WTC11 (cell line): ENCODE results near the gene MAP4K3.
"Not testable (repeated sequence)": the region's sequence is repeated elsewhere in the genome, so short reads cannot be mapped to it uniquely, and the experiment has no call there.

Source experiments
- CREM ChIP-seq: sonication (generic); formaldehyde crosslinking; IDR thresholded peaks from 2 replicates; pipeline ENCODE4 v1.8.1; 2022; ENCODE audit warnings: mild to moderate bottlenecking, missing genetic modification reagents, moderate library complexity
- GRHL2 ChIP-seq: fragments of 250-450 bp; sonication (Bioruptor Pico); IDR thresholded peaks from 2 replicates; pipeline ENCODE4 v1.8.0; 2022; ENCODE audit warnings: mild to moderate bottlenecking, moderate library complexity; ENCODE audit not compliant: insufficient replicate concordance, severe bottlenecking
- IRF2 ChIP-seq: sonication (generic); formaldehyde crosslinking; IDR thresholded peaks from 2 replicates; pipeline ENCODE4 v1.8.0; 2022; ENCODE audit warnings: low read depth, missing genetic modification reagents, borderline replicate concordance
- NR1H2 ChIP-seq: sonication (generic); formaldehyde crosslinking; IDR thresholded peaks from 2 replicates; pipeline ENCODE4 v1.9.0; 2021; ENCODE audit warnings: mild to moderate bottlenecking, moderate library complexity, missing genetic modification reagents
- SP1 ChIP-seq: sonication (generic); formaldehyde crosslinking; conservative IDR thresholded peaks from 2 replicates; pipeline ENCODE4 v1.8.1; 2022; ENCODE audit warnings: missing genetic modification reagents
- ZBTB21 ChIP-seq: sonication (generic); formaldehyde crosslinking; IDR thresholded peaks from 2 replicates; pipeline ENCODE4 v1.8.1; 2023; ENCODE audit warnings: mild to moderate bottlenecking, missing genetic modification reagents, borderline replicate concordance
- ZNF317 ChIP-seq: sonication (generic); formaldehyde crosslinking; IDR thresholded peaks from 2 replicates; pipeline ENCODE4 v1.8.1; 2023; ENCODE audit warnings: low read depth, mild to moderate bottlenecking, moderate library complexity, missing genetic modification reagents, borderline replicate concordance
- ZNF396 ChIP-seq: fragments of 250-450 bp; sonication (Bioruptor Pico); IDR thresholded peaks from 2 replicates; pipeline ENCODE4 v1.8.0; 2021; ENCODE audit warnings: mild to moderate bottlenecking, moderate library complexity, borderline replicate concordance
- TF ChIP-seq, protein P1 (sequence below): fragments of 200-600 bp; IDR thresholded peaks from 2 replicates; pipeline ENCODE4 v1.8.0; 2022; ENCODE audit warnings: antibody characterized with exemption
- TF ChIP-seq, protein P2 (sequence below): sonication (generic); formaldehyde crosslinking; IDR thresholded peaks from 2 replicates; pipeline ENCODE4 v1.8.0; 2022; ENCODE audit warnings: mild to moderate bottlenecking, missing genetic modification reagents

DNA sequence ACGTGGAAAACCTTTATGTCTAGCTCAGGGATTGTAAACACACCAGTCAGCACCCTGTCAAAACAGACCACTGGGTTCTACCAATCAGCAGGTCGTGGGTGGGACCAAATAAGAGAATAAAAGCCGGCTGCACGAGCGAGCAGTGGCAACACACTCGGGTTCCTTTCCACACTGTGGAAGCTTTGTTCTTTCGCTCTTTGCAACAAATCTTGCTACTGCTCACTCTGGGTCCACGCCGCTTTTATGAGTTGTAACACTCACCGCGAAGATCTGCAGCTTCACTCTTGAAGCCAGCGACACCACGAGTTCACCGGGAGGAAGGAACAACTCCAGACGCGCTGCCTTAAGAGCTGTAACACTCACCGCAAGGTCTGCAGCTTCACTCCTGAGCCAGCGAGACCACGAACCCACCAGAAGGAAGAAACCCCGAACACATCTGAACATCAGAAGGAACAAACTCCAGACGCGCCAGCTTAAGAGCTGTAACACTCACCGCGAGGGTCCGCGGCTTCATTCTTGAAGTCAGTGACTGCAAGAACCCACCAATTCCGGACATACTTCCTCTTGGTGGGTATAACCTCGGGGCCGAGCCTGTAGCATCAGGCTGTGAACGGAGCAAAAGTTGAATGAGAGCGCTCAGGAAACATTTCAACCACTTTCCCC is 192.0 kb downstream of the MAP4K3 start:
- TF ChIP-seq, protein P1, sequence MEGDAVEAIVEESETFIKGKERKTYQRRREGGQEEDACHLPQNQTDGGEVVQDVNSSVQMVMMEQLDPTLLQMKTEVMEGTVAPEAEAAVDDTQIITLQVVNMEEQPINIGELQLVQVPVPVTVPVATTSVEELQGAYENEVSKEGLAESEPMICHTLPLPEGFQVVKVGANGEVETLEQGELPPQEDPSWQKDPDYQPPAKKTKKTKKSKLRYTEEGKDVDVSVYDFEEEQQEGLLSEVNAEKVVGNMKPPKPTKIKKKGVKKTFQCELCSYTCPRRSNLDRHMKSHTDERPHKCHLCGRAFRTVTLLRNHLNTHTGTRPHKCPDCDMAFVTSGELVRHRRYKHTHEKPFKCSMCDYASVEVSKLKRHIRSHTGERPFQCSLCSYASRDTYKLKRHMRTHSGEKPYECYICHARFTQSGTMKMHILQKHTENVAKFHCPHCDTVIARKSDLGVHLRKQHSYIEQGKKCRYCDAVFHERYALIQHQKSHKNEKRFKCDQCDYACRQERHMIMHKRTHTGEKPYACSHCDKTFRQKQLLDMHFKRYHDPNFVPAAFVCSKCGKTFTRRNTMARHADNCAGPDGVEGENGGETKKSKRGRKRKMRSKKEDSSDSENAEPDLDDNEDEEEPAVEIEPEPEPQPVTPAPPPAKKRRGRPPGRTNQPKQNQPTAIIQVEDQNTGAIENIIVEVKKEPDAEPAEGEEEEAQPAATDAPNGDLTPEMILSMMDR = not testable (repeated sequence)
- not testable (repeated sequence) for TF ChIP-seq CREM (CRISPR knock-in tag); GRHL2 (CRISPR knock-in tag); ZBTB21; ZNF317 (CRISPR knock-in tag); NR1H2 (CRISPR knock-in tag); SP1 (CRISPR knock-in tag); ZNF396 (CRISPR knock-in tag); IRF2 (CRISPR knock-in tag)
- TF ChIP-seq, protein P2, sequence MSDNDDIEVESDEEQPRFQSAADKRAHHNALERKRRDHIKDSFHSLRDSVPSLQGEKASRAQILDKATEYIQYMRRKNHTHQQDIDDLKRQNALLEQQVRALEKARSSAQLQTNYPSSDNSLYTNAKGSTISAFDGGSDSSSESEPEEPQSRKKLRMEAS (CRISPR knock-in tag) = not testable (repeated sequence)
